Measurements from ENCODE around the gene PDE9A.
A peak's percentile ranks its signal among the peaks of the same experiment; 100 is the strongest.

- TF ChIP-seq CTCF (IDR thresholded peaks at IDR 0.05) (no peak), POLR2AphosphoS5 (IDR thresholded peaks at IDR 0.05) (peak in 1 of 2 donors; percentile 67)
Measured at GRCh38 chr21:42721341-42721824, 68.0 kb downstream of the PDE9A start.

Data from esophagus muscularis mucosa (tissue), 3 donors.